GM12801 (cell line): ENCODE measurements around the gene SIPA1.

Experiments
- TF ChIP-seq, protein P1 (sequence below): IDR thresholded peaks from one replicate; pipeline ENCODE4 v1.5.1; 2011; ENCODE audit warnings: control low read depth; ENCODE audit not compliant: insufficient read length; ENCODE audit errors: extremely low read depth

SIPA1 gene

DNA sequence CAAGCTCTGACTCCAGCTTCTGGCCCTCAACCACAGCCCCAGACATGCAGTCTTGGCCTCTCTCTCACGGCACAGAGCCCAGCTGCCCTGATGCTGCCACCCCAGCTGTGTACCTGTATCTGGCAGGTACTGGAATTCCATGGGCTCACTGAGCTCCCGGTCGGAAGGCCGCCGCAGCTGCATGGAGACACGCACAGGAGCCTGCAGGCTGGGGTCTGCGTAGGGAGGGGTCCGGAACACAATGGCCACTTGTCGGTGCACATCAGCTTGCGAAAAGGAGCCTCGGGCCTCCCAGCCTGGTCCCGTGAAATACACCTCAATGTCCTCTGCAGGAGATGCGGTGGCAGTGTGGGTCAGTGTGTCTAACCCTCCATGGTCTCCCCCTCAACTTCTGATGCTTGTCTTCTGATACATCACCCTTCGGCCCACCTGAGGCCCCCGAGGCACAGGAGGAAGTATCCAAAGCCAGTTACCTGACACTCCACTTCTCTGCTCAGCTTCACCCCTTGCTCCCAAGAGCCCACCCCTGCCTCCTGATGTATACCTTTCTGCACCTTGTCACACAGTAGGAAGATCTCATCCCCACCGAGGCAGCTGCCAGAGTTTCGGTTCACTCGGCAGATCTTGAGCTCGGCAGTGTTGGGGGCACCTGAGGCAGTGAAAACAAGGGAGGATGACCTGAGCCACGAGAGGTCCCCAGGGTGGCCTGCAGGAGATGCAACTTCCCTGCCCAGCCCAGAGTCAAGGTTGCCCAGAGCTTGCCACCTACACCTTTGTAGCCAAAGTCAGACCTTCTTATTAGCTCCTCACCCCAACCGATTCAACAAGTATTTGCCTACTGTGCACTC lies 20.5 kb downstream of the SIPA1 start:
- TF ChIP-seq, protein P1, sequence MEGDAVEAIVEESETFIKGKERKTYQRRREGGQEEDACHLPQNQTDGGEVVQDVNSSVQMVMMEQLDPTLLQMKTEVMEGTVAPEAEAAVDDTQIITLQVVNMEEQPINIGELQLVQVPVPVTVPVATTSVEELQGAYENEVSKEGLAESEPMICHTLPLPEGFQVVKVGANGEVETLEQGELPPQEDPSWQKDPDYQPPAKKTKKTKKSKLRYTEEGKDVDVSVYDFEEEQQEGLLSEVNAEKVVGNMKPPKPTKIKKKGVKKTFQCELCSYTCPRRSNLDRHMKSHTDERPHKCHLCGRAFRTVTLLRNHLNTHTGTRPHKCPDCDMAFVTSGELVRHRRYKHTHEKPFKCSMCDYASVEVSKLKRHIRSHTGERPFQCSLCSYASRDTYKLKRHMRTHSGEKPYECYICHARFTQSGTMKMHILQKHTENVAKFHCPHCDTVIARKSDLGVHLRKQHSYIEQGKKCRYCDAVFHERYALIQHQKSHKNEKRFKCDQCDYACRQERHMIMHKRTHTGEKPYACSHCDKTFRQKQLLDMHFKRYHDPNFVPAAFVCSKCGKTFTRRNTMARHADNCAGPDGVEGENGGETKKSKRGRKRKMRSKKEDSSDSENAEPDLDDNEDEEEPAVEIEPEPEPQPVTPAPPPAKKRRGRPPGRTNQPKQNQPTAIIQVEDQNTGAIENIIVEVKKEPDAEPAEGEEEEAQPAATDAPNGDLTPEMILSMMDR: no peak

DNA sequence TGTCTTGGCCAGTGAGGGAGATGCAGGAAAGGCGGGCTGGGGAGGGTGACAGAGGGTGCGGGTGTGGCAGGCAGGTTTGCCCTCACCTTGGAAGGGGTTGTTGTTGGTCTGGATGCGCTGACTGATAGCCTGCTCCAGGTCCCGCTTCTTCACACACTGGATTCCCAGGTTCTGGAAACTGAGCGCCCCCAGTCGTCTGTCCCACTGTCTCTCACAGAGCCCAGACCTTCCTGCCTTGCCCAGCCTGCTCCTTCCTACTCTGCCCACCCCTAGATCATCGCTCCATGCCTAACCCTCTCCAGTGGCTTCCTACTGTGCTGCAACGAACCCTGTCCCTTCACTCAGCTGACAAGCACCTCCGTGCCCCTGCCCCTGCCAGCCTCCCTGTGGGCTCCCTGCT lies 22.1 kb downstream of the SIPA1 start:
- TF ChIP-seq, protein P1: no peak

DNA sequence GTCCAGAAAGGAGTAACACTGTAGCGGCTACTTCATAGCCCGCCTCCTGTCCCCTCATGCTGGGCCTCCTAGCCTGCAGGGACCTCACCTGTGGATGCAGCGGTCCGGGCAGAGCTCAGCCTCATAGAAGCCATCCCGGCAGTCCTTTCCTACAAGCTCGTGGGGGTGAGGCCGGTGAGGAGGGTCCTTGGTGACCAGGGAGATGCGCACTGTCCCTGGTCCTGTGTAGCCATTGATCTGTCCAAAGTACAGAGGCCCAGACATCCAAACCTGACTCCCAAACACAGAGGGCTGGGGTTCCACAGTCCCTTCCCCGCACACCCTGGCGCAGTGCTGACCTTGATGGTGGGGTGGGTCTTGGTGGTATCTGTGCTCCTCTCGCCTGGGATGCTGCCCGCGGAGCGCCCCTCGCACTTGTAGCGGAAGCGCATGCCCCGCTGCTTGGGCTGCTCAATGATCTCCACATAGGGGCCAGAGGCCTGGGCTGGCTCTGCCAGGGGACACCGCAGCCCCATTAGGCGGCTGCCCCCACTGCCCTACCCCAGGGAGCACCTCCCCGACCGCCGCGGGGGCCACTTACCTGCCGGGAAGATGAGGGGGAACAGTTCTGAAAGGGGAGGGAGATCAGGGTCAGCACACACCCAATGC lies 23.8 kb downstream of the SIPA1 start:
- TF ChIP-seq, protein P1: no peak

DNA sequence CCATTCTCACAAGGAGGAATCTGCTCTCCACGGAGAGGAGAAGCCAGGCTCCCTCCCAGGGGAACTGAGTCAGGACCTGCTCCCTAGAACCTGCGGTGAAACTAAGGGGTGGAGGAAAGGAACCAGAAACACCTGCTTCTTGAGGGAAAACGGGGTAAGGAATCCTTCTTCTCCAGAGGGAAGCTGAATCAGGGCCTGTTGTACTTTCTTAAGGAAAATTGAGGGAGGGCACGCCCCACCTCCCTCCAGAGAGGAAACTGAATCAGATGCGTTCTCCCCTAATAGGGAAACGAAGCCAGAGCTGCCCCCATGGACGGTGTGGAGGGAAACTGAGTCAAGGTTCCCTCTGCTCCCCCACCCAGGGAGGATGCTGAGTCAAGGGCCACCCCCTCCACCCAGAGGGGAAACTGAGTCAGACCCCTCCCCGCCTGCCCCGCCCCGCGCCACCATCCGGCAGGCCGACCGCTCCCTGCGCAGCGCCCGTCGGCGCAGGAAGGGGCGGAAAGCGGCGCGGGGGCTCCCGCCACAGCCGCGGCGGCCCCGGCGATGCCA lies 24.4 kb downstream of the SIPA1 start:
- TF ChIP-seq, protein P1: no peak

DNA sequence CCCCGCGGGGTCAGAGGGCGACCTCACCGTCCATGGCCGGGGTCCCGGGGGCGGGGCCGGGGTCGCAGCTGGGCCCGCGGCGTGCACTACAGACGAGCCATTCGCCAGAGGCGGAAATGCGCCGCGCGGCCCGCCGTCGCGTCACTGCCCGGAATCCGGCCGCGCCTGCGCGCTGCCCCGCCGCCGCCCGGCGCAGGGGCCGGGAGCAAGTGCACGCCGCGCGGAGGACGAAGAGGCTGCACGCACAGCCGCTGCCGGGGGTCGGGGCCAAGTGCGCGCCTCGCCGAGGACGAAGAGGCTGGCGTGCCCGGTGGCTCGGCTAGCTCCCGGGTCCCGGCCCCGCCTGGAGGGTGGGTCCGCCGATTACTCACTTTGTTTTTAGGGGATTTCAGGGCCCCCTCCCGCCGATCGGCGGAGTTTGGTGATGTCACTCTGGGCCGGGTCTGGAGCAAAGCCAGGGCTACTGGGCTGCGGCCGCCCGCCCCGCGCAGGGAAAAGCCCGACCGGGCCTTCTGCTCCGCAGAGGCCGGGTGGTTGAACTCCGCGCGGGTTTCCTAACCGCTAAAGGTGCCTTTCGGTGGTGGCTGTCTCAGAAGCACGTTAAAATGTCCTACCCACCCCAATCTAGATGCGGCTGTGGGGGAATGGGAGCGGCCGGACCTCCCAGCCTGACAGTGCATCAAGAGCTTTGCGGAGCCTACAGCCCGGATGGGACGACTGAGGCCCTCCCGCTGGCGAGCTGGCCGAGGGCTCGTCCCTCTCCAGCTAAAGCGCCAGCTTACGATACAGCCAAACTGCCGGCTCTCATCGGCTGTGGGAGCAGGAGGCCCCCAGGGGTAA lies 25.1 kb downstream of the SIPA1 start, which contains the start of gene RELA:
RELA (minus strand) TSS at position 118 of the 840 bp plus-strand sequence; CDS start at position 34, 84 bp downstream.
- TF ChIP-seq, protein P1: no peak

DNA sequence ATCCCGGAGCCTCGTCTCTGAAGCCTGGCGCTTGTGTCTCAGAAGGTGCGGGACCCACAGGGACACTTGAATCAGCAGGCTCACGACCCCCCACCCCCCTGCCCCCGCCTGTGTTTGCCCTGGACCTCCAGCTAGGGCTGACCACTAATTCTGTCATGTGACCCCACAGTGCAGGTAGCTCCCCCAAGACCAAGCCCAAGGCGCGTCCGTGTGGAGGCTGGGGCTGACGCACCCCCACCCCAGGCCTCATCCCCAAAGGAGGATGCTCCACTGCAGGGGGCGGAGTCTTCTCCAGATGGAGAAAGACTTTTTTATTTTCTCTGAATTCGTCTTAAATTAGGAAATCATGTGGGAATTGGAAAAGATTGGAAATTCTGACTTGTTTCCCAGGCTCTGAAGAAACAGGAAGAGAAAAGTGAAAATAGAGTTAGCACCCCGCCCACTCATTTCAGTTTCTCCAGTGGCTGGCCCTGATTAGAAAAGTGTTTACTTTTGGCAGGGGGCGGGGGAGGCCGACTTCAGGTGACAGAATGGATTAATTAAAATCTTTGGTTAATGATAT lies 25.8 kb downstream of the SIPA1 start:
- TF ChIP-seq, protein P1: no peak
